HG03196 (cell line): ENCODE measurements around the gene CDC123.
A peak's percentile ranks its signal among the peaks of the same experiment; 100 is the strongest.
"Not testable (repeated sequence)": the region's sequence is repeated elsewhere in the genome, so short reads cannot be mapped to it uniquely, and the experiment has no call there.

ENCODE experiments used
- ATAC-seq: cut with Tn5 transposase; IDR thresholded peaks from one replicate; pipeline ENCODE4 v1.9.1; 2021; ENCODE audit not compliant: unreplicated experiment

CDC123 gene

GRCh38 chr10:12195603-12196506 is at the start of gene CDC123, which contains the start of gene NUDT5:
Gene CDC123 (plus strand): TSS chr10:12196188. CDS start chr10:12196246, 58 bp downstream.
Gene NUDT5 (minus strand): TSS chr10:12195891. CDS start chr10:12186291, 9,600 bp downstream.
- ATAC-seq: peak; percentile 90

- ATAC-seq: no peak
Observed at GRCh38 chr10:12150163-12150562, 45.8 kb upstream of the CDC123 start.

GRCh38 chr10:12154516-12154915 is 41.5 kb upstream of the CDC123 start:
- ATAC-seq: no peak

- ATAC-seq: no peak
Observed at GRCh38 chr10:12156367-12157123, 39.4 kb upstream of the CDC123 start.

- no peak for ATAC-seq
Observed at GRCh38 chr10:12158111-12158510, 37.9 kb upstream of the CDC123 start.

- no peak for ATAC-seq
Observed at GRCh38 chr10:12160664-12161063, 35.3 kb upstream of the CDC123 start.

- ATAC-seq: no peak
Observed at GRCh38 chr10:12162927-12163326, 33.1 kb upstream of the CDC123 start.

GRCh38 chr10:12164085-12164484 is 31.9 kb upstream of the CDC123 start:
- ATAC-seq: no peak

GRCh38 chr10:12165036-12165435 is 31.0 kb upstream of the CDC123 start:
- ATAC-seq: no peak

GRCh38 chr10:12165999-12166775 is 29.8 kb upstream of the CDC123 start:
- ATAC-seq: no peak

GRCh38 chr10:12171512-12171911 is 24.5 kb upstream of the CDC123 start:
- ATAC-seq: not testable (repeated sequence)

- no peak for ATAC-seq
Observed at GRCh38 chr10:12177642-12178041, 18.3 kb upstream of the CDC123 start.

- no peak for ATAC-seq
Observed at GRCh38 chr10:12179606-12180170, 16.3 kb upstream of the CDC123 start.

GRCh38 chr10:12180221-12180974 is 15.6 kb upstream of the CDC123 start:
- no peak for ATAC-seq

- ATAC-seq: peak; percentile 70
Observed at GRCh38 chr10:12181065-12181775, 14.8 kb upstream of the CDC123 start.

- ATAC-seq: no peak
Observed at GRCh38 chr10:12184165-12184564, 11.8 kb upstream of the CDC123 start.

- no peak for ATAC-seq
Observed at GRCh38 chr10:12186323-12186722, 9.7 kb upstream of the CDC123 start.

GRCh38 chr10:12187321-12187905 is 8.6 kb upstream of the CDC123 start:
- ATAC-seq: no peak

- no peak for ATAC-seq
Observed at GRCh38 chr10:12188656-12189055, 7.3 kb upstream of the CDC123 start.
